DMS79 treated with DMSO at 0.1 percent for 48 hours (cell line): ENCODE data around the gene LEMD3.
A peak's percentile ranks its signal among the peaks of the same experiment; 100 is the strongest.

Experiments
- DNase-seq: peaks from one replicate; lab custom pipeline; 2025; lab: John Stamatoyannopoulos, UW

The LEMD3 gene

GRCh38 chr12:65170209-65170881 is 962 bp downstream of the LEMD3 start:
- peak; percentile 10 for DNase-seq

DNA sequence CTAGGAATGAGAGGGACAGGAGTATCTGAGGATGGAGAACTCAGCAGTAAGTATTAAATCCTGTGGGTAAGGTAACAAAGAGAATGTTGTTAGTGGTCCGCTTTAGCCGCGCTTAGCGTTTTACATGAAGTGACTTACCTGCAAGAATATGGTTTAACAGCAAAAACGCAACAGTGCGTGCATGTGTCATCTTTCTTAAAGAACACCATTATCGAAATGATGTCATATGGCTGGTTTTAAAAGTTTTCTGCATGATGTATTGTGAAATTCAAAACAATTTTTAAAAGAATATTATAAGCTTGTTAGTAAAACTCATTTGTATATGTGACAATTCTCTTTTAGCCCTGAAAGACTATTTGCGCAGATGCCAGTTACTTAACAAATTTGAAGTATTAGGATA is 1.7 kb downstream of the LEMD3 start:
- peak; percentile 1 for DNase-seq

DNA sequence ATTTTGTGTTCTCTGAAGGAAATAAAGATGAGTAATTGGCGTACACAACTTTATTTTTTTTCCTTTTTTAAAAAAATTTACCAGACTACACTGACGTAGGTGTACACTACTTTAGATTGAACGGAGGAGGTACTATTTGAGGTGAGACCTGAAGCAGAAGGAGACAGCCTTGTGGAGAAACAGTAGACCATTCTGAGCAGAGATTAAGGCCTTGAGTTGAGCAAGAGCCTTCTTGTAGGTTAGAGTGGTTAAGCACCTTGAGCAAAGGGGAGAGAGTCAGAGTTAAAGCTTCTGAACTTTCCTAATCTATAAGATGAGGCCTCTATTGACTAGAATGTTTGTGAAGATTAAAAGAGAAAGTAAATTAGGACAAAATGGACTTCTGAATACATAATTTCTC is 2.5 kb downstream of the LEMD3 start:
- no peak for DNase-seq

GRCh38 chr12:65175385-65175784 is 6.0 kb downstream of the LEMD3 start:
- no peak for DNase-seq

GRCh38 chr12:65182012-65182739 is 12.8 kb downstream of the LEMD3 start:
- no peak for DNase-seq

GRCh38 chr12:65184176-65184857 is 14.9 kb downstream of the LEMD3 start:
- DNase-seq = no peak

GRCh38 chr12:65184858-65185229 is 15.5 kb downstream of the LEMD3 start:
- no peak for DNase-seq

DNA sequence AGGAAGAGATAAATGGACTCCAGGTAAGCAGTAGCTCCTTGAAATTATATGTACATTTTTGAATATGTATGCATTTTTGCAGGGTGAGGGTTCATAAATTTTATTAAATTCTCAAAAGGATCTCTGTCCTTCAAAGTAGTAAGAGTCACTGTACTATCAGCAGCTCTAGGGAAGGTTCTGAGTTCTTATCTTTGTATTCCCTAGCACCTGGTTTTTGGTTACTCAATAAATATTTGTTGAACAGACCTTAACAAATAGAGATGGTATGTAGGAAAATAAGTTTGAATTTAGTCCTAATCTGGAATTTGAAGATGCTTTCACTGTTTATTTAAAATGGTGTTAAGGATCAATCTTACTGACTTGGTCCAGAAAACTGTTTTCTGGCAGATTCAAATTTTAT is 18.3 kb downstream of the LEMD3 start:
- no peak for DNase-seq

DNA sequence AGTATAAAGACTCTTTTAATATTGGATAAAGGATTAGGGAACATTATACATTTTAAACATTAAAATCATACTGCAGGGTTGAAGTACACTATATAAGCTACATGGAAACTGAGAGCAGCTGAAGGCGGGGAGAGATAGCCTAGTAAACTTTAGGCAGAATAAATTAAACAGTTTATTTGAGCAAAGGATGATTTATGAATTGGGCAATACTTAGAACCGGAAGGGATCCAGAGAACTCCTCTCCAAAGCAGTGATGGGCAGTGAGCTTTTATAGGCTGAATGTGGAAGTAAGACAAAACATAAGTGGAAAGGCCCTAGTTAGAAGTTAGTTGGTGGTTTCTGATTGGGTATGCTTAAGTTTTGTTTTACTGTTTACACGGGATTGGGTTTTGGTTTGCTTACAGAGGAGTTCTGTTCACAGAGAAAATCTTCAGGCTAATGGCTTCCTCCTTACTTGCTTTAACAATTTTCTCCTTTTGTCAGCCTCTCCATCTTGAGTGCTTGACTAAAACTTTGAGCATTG is 18.9 kb downstream of the LEMD3 start:
- DNase-seq = no peak

DNA sequence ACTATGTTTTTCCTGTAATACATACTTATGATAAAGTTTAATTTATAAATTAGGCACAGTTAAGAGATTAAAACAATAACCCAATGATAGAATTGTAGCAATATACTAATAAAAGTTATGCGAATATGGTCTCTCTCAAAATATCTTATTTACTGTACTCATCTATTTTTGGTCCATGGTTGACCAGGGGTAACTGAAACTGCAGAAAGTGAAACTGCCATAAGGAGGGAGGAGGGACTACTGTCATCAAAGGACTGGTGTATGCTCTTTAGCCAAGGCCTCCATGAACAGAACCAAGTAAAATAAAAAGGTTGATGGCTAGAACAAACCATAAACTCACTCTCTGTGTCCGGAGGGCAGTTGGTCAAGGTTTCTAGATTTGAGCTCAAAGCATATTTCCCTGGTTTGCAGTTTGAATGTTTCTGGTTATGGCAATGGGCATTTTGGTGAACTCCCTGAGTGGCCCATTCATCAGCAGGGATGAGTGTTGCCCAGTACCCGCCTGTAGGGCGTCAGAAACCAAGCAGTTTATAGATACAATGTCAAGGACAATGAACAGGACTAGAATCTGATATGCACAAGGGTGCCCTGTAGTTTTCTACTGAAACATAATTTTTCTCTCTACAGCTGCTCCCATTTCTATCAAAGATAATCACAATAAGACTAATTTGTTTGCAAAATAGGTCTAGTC is 19.8 kb downstream of the LEMD3 start:
- DNase-seq = no peak

- DNase-seq = no peak
Observed at GRCh38 chr12:65192963-65193516, 23.7 kb downstream of the LEMD3 start.

GRCh38 chr12:65194949-65195348 is 25.6 kb downstream of the LEMD3 start:
- no peak for DNase-seq

- no peak for DNase-seq
Observed at GRCh38 chr12:65195387-65196055, 26.1 kb downstream of the LEMD3 start.

GRCh38 chr12:65196762-65197567 is 27.6 kb downstream of the LEMD3 start:
- no peak for DNase-seq

DNA sequence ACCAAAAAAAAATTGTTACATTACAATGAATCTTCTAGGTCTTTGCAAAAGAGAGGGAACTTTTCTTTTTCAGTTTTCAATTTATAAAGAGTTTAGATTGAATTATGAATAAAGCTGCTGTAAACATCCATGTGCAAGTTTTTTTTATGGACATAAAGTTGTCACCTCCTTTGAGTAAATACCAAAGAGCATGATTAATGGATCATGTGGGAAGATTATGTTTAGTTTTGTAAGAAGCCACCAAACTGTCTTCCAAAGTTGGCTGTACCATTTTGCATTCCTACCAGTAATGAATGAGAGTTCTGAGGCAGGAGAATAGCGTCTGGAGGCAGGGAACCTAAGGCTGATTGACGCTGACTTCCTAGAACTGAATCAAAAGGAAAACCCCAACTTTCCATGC is 30.2 kb downstream of the LEMD3 start:
- no peak for DNase-seq

DNA sequence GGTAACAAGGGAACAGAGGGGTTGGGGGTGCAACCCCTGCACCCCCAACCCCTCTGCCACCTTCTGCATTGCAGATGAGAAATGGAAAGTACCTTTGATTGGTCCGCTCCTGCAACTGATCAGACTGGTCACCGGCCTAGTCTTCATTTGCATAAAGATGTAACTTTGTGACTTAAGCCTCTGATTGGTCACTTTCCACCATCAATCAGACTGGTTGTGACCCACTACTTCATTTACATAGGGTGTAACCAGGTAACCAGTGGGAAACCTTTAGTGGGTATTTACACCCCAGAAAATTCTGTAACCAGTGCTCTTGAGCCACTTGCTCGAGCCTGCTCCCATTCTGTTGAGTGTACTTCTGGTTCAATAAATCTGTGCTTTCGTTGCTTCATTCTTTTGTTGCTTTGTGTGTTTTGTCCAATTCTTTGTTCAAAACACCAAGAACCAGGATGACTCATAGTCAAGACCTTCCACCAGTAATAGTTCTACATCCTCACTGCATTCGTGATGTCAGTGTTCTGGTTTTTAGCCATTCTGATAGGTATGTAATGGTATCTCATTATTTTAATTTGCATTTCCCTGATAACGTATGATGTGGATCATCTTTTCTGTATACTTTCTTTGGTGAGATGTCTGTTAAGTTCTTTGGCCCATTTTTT is 30.8 kb downstream of the LEMD3 start:
- no peak for DNase-seq

GRCh38 chr12:65203376-65203775 is 34.0 kb downstream of the LEMD3 start:
- no peak for DNase-seq

- DNase-seq = no peak
Observed at GRCh38 chr12:65204886-65205525, 35.6 kb downstream of the LEMD3 start.

DNA sequence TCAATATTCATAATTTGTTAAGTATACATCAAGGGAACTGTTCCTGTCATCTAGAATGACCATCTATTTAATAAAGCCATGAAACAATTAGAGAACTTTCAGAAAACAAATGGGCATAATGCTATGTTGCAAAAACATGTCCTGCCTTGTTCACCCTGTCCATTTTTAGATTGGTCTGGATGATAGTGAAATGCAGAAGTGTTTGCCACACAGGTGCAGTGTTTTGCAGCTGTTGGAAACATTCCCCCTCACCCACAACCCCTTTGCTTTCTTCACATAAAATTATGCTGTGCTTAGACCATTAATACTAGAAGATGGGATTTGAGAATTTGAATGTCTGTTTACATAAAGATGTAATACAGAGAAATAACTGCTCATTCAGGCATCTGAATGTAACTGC is 36.5 kb downstream of the LEMD3 start:
- DNase-seq = no peak

- DNase-seq = no peak
Observed at GRCh38 chr12:65208125-65208524, 38.7 kb downstream of the LEMD3 start.
